Fibroblast of lung (primary cell): ENCODE data around the gene SYPL1.

ENCODE experiments used
- EZH2 ChIP-seq: IDR thresholded peaks from 2 replicates; pipeline ENCODE4 v1.5.1; 2012; ENCODE audit warnings: low read length, control low read depth, mild to moderate bottlenecking; ENCODE audit errors: missing control alignments
- TF ChIP-seq, protein P1 (sequence below), 2 donors: IDR thresholded peaks in 1 of 2; conservative IDR thresholded peaks in 1 of 2; 1 replicate in 1 of 2; 2 replicates in 1 of 2; pipeline ENCODE4 v1.5.1; 2011 to 2012; ENCODE audit warnings: low read length in 2 of 2, control low read depth in 1 of 2, inconsistent platforms in 1 of 2, low read depth in 1 of 2, mild to moderate bottlenecking in 1 of 2

- TF ChIP-seq, protein P1, sequence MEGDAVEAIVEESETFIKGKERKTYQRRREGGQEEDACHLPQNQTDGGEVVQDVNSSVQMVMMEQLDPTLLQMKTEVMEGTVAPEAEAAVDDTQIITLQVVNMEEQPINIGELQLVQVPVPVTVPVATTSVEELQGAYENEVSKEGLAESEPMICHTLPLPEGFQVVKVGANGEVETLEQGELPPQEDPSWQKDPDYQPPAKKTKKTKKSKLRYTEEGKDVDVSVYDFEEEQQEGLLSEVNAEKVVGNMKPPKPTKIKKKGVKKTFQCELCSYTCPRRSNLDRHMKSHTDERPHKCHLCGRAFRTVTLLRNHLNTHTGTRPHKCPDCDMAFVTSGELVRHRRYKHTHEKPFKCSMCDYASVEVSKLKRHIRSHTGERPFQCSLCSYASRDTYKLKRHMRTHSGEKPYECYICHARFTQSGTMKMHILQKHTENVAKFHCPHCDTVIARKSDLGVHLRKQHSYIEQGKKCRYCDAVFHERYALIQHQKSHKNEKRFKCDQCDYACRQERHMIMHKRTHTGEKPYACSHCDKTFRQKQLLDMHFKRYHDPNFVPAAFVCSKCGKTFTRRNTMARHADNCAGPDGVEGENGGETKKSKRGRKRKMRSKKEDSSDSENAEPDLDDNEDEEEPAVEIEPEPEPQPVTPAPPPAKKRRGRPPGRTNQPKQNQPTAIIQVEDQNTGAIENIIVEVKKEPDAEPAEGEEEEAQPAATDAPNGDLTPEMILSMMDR (conservative IDR thresholded peaks at IDR 0.05 in 1 of 2, IDR thresholded peaks at IDR 0.05 in 1 of 2; ENCODE audit: low read depth in 1 of 2, low read length in 2 of 2), result no peak
- TF ChIP-seq EZH2, result no peak
Measured at GRCh38 chr7:106089647-106090046, 22.5 kb downstream of the SYPL1 start.
